HG03342 (cell line): ENCODE results near the gene DOCK1.

Experiments used
- ATAC-seq: cut with Tn5 transposase; IDR thresholded peaks from one replicate; pipeline ENCODE4 v1.9.1; 2021; ENCODE audit warnings: mild to moderate bottlenecking, moderate library complexity; ENCODE audit not compliant: unreplicated experiment

DOCK1 gene

DNA sequence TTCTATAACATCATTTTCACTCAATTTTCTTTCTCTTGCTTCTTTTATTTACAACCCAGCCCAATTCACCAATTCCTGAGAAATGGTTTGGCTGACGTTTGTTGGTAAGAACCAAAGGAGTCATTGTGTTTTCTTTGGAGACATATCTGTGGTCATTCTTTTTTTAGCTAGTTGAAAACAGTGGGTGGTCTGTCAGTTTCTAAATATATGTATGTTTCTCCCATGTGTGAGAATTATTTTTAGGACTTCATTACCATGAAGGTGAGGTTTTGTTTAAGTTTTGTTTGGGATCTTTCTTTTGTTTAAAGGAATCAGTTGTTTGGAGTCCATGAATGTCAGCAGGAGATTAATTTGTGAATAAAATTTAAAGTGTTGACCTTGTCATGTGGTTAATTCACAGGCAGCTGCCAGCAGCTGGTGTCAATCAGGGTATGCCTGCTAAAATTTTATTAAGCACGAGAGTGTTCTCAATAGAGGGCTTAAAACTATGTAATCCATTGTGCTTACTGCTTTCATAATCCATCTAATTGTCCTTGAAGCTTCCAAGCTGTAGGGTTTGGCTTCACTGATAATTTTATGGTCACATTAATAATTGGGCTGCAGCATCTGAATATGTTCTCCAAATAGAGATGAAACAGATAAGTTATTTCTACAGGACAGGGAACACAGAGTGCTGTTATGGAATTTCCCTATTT, 252.4 kb downstream of the DOCK1 start:
- no peak for ATAC-seq

- no peak for ATAC-seq
Observed at GRCh38 chr10:127158662-127159061, 253.4 kb downstream of the DOCK1 start.

DNA sequence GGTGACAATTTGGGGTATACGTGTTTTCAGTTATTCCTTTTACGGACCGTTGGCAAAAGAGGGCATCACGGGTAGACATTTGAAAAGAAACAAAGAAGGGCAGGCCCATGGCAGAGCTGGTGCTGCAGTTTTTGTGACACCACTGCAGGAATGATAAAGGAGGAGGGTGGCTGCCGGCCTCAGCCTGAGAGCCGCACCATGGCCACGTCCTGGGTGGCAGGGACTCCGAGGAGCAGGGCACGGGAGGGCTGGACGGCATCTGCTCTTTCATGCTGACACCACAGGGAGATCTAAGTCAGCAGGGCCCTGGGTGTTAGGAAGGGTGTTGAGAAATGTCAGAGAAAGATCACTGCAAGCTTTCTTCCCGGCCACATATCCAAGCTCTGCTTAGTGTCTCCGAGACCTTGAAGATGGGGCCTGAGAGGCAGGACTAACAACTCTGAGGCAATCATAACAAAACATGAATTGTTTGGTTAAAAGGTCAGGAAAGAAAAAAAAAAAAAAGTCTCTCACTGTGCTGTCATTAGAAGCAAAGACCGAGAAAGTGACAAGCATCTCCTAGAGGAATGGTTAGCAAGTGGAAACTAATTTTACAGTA, 254.5 kb downstream of the DOCK1 start:
- ATAC-seq = no peak

DNA sequence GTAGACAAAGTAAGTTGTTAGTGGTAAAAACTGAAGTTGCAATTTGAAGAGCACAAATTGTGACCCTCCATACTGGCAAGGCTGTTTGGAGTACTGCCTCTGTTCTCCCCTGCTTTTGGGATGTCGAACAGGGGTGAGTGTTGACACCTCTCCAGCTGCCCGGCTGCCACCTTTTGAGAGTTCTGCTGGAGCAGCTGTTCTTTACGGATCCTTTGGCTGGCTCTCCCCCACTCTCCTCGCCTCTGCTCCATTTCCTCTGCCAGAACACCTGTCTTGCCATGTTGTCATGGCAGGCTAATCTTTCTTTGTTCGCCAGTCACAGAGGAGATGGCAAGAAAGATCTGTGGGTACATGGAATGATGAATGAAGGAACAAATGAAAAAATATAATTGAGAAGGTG, 256.3 kb downstream of the DOCK1 start:
- no peak for ATAC-seq

DNA sequence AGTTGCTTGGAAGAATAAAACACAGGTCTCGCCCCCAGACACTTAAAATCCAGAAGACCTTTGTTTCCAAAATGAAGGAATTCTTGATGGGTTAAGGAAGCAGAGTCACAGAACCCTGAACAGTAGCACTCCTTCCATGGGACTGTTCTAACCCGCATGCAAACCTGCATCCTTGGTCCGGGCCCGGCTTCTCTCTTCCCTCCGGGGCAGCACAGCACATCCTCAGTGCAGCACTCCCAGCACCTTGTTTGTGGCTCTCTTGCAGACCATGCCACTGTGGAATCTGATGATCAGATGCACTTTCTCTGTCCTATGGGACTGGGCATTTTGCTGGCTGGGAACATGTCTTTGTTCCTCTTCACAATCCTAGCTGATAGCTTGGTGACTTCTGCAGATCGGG, 257.6 kb downstream of the DOCK1 start:
- no peak for ATAC-seq

DNA sequence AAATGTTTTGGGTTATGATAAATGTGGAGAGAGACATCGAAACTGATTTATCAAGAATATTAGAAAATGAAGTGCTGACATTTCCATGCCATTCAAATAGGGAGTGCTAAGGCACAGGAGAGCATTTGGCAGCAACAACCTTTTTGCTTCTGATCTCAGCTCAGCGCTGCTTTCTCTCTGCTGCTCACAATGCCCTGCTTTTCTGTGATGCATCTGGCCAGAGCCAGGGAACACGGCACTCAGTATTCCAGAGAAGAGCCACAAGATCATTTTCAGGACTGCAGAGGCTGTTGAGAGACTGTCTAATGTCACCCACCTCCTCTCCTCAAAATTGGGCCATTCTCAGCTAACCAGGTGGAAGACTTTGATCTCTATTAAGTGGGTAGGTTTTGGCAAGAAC, 263.0 kb downstream of the DOCK1 start:
- no peak for ATAC-seq

GRCh38 chr10:127174866-127175265, 269.6 kb downstream of the DOCK1 start:
- ATAC-seq = no peak

- ATAC-seq = no peak
Observed at GRCh38 chr10:127175357-127176110, 270.3 kb downstream of the DOCK1 start.

DNA sequence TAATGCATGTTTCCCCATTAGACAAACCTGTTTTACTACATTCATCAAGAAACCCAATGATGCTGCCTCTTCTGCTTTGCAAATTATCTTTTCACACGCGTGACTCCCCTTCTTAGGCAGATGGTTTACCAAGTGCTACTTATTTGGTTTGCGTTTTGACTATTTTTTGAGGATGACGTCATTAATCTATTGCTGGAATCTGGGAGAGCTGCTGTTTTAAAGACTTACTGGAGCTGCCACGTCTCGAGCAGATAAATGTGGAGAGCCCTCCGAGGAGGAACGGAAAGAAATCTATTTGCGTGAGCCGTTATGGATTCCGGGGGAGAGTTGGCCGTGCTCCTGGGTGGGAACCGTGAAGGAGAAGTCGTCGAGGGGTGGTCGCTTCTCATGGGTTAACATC, 271.4 kb downstream of the DOCK1 start:
- no peak for ATAC-seq

GRCh38 chr10:127179612-127180250, 274.5 kb downstream of the DOCK1 start:
- no peak for ATAC-seq

GRCh38 chr10:127182161-127182560, 276.9 kb downstream of the DOCK1 start:
- ATAC-seq = no peak

- no peak for ATAC-seq
Observed at GRCh38 chr10:127184582-127184981, 279.4 kb downstream of the DOCK1 start.

DNA sequence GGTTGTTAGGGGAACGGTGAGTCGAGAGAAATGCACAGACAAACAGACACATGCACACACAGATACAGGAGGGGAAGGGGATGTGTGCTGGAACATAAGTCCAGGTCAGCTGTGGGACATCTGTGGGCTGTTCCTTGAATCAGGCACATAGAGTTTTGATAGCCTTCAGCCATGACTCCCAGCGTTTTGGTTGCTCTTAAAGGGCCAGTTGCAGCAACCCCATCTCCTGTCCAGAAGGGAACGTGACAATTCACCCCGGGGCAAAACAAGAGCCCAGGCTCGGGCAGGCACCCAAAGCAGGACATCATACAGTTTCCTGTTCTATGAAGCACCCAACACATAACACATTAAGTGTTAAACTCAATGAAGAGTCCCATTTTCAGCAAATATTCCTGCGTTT, 281.6 kb downstream of the DOCK1 start:
- ATAC-seq = no peak

- ATAC-seq = no peak
Observed at GRCh38 chr10:127189226-127189625, 284.0 kb downstream of the DOCK1 start.

DNA sequence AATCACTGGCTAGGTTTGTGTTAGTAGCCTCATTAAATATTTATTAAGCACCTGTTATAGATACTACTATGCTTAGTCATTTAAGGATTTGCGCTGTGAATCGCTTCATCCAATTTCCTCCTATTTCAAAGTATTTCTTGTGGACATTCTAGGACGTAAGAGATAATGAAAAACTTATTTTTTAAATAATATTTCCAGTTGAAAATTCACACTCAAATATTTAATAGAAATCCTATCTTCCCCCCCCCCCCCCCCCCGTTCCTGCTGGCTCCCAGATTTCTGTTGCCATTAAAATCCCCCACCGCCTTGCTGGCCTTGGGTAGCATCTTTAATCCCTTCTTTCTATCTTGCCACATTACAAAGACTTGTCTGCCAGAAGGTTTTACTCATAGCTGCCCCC, 285.2 kb downstream of the DOCK1 start:
- ATAC-seq = no peak

GRCh38 chr10:127193125-127193524, 287.9 kb downstream of the DOCK1 start:
- no peak for ATAC-seq

- ATAC-seq = no peak
Observed at GRCh38 chr10:127194111-127194510, 288.9 kb downstream of the DOCK1 start.

DNA sequence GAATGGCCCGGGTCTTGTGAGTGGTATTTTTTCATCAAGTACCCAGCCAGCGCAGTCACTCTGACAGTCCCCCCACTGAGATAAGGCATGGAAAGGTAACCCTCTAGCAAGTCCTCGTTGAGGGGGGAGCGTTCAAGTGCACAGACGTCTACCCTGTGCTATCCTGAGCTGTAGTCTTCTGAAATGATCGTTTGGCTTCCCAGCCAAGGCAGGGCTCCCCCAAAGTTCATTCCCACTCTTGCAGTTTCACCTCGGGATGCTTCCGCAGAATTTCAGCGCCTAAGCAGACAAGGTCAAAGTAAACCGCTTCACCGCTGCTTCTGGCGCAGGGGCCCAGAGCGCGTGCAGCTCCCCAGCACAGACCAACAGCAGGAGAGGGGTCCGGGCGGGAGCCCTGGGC, 289.4 kb downstream of the DOCK1 start:
- no peak for ATAC-seq

GRCh38 chr10:127195041-127195506, 289.8 kb downstream of the DOCK1 start:
- no peak for ATAC-seq

GRCh38 chr10:127195571-127196281, 290.5 kb downstream of the DOCK1 start:
- no peak for ATAC-seq
